ENCODE measurements around the gene SERINC1. TPM values are rescaled to one million over a fixed set of nuclear protein-coding genes. Genes with fewer than 3 reads are reported as not detected.

SERINC1 gene
- total RNA-seq, 1 experiment from 2014 or later = 131 TPM

- peak overlapping the region; percentile 41 for H3K27ac ChIP-seq (ENCODE audit: low read length)
- TF ChIP-seq POLR2AphosphoS5 (IDR thresholded peaks at IDR 0.05; ENCODE audit: low read depth, low read length) (no peak), TCF7L2 (IDR thresholded peaks at IDR 0.05; ENCODE audit: low read depth, low read length) (no peak), SIN3A (IDR thresholded peaks at IDR 0.05; ENCODE audit: borderline replicate concordance, insufficient read depth, low read depth, low read length) (no peak)
- TF ChIP-seq, protein P1, sequence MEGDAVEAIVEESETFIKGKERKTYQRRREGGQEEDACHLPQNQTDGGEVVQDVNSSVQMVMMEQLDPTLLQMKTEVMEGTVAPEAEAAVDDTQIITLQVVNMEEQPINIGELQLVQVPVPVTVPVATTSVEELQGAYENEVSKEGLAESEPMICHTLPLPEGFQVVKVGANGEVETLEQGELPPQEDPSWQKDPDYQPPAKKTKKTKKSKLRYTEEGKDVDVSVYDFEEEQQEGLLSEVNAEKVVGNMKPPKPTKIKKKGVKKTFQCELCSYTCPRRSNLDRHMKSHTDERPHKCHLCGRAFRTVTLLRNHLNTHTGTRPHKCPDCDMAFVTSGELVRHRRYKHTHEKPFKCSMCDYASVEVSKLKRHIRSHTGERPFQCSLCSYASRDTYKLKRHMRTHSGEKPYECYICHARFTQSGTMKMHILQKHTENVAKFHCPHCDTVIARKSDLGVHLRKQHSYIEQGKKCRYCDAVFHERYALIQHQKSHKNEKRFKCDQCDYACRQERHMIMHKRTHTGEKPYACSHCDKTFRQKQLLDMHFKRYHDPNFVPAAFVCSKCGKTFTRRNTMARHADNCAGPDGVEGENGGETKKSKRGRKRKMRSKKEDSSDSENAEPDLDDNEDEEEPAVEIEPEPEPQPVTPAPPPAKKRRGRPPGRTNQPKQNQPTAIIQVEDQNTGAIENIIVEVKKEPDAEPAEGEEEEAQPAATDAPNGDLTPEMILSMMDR (IDR thresholded peaks at IDR 0.05) = no peak
- TF ChIP-seq, protein P2, sequence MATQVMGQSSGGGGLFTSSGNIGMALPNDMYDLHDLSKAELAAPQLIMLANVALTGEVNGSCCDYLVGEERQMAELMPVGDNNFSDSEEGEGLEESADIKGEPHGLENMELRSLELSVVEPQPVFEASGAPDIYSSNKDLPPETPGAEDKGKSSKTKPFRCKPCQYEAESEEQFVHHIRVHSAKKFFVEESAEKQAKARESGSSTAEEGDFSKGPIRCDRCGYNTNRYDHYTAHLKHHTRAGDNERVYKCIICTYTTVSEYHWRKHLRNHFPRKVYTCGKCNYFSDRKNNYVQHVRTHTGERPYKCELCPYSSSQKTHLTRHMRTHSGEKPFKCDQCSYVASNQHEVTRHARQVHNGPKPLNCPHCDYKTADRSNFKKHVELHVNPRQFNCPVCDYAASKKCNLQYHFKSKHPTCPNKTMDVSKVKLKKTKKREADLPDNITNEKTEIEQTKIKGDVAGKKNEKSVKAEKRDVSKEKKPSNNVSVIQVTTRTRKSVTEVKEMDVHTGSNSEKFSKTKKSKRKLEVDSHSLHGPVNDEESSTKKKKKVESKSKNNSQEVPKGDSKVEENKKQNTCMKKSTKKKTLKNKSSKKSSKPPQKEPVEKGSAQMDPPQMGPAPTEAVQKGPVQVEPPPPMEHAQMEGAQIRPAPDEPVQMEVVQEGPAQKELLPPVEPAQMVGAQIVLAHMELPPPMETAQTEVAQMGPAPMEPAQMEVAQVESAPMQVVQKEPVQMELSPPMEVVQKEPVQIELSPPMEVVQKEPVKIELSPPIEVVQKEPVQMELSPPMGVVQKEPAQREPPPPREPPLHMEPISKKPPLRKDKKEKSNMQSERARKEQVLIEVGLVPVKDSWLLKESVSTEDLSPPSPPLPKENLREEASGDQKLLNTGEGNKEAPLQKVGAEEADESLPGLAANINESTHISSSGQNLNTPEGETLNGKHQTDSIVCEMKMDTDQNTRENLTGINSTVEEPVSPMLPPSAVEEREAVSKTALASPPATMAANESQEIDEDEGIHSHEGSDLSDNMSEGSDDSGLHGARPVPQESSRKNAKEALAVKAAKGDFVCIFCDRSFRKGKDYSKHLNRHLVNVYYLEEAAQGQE (IDR thresholded peaks at IDR 0.05; ENCODE audit: insufficient read depth in 1 of 2, low read depth in 2 of 2, low read length in 1 of 2) = no peak
- no peaks in the 10 kb centered on the region for H3K9me3 ChIP-seq (ENCODE audit: control insufficient read depth, insufficient read depth, low read depth, low read length)
- no peaks in the 10 kb centered on the region; the same call in 1 of the 2 replicates for H3K36me3 ChIP-seq (ENCODE audit: control insufficient read depth, insufficient read depth, low read length)
- intact Hi-C loops (cut with micrococcal nuclease; ENCODE audit: unreplicated experiment) = no loop called here
- in situ Hi-C loops (cut with HindIII; ENCODE audit: low pct_unique_long_range_greater_than_20kb, low sequenced_read_pairs) = no loop called here
- DNase-seq (ENCODE audit: low read depth, low spot score) (no peak), ATAC-seq (no peak)
- ChIA-PET POLR2A (no interaction called here), CTCF (no interaction called here)
- H3K4me1 ChIP-seq (ENCODE audit: control insufficient read depth, insufficient read depth, low read length) = peaks cover 18% of the 10 kb centered on the region
- H3K27me3 ChIP-seq (ENCODE audit: control insufficient read depth, insufficient read depth, low read length) = no peaks in the 10 kb centered on the region
- peak overlapping the region; percentile 87 to 96; a peak in 3 of 4 replicates for H3K4me3 ChIP-seq (ENCODE audit: low read depth in 2 of 2, low read length in 2 of 2)
- BruUV-seq (replicated peaks) = TSS peak; percentile 57
These were observed 70.5 kb downstream of the SERINC1 start for GRCh38 chr6:122401104-122401503.

DNA sequence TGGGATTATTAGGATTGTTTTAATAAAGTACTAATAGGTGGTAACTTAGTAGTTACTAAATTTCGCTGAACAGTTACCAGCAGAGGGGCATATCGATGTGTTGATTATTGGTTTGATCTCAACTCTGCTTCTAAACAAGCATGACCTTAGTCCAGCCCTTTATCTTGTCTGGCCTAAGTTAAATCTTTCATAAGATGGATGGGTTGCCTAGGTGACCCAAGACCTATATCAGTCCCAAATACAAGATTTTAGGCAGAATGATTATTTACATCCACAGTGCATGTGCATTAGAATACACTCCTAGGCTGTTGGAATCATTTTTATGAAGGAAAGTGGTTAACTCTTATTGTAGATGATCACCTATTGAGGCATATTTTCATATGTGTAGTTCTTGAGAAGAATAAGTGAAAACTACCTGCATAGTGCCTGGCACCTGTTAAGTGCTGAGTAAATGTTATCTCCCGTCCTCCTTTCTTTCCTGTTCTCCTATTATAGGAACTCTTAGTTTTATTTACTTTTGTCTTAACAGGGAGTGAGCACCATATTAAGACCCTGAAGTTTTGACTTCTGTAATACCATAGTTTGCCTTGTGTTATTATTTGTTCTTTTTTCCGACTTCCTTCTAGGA, 71.0 kb downstream of the SERINC1 start:
- ChIA-PET POLR2A (no interaction called here), CTCF (no interaction called here)
- BruUV-seq (replicated peaks) = no TSS peak
- TF ChIP-seq TCF7L2 (IDR thresholded peaks at IDR 0.05; ENCODE audit: low read depth, low read length) (no peak), SIN3A (IDR thresholded peaks at IDR 0.05; ENCODE audit: borderline replicate concordance, insufficient read depth, low read depth, low read length) (no peak), POLR2AphosphoS5 (IDR thresholded peaks at IDR 0.05; ENCODE audit: low read depth, low read length) (no peak)
- TF ChIP-seq, protein P2 (IDR thresholded peaks at IDR 0.05; ENCODE audit: insufficient read depth in 1 of 2, low read depth in 2 of 2, low read length in 1 of 2) = no peak
- TF ChIP-seq, protein P1 (IDR thresholded peaks at IDR 0.05) = no peak
- no peaks in the 10 kb centered on the region for H3K27me3 ChIP-seq (ENCODE audit: control insufficient read depth, insufficient read depth, low read length)
- DNase-seq (ENCODE audit: low read depth, low spot score) = no peak
- H3K4me3 ChIP-seq (ENCODE audit: low read depth in 2 of 2, low read length in 2 of 2) = peak overlapping the region; percentile 87 to 96
- H3K27ac ChIP-seq (ENCODE audit: low read length) = peak overlapping the region; percentile 87
- H3K36me3 ChIP-seq (ENCODE audit: control insufficient read depth, insufficient read depth, low read length) = no peaks in the 10 kb centered on the region; the same call in 1 of the 2 replicates
- in situ Hi-C loops (cut with HindIII; ENCODE audit: low pct_unique_long_range_greater_than_20kb, low sequenced_read_pairs) = no loop called here
- peaks cover 18% of the 10 kb centered on the region for H3K4me1 ChIP-seq (ENCODE audit: control insufficient read depth, insufficient read depth, low read length)
- intact Hi-C loops (cut with micrococcal nuclease; ENCODE audit: unreplicated experiment) = no loop called here
- no peaks in the 10 kb centered on the region for H3K9me3 ChIP-seq (ENCODE audit: control insufficient read depth, insufficient read depth, low read depth, low read length)
- ATAC-seq = no peak

Data from Panc1 (cell line).